Activated T-cell treated with anti-CD3 and anti-CD28 coated beads, Interleukin-2, amount 50 U/mL, for 1 hour (primary cell): Measurements from ENCODE around the gene GLS2.

Experiments
- DNase-seq: peaks from one replicate; pipeline ENCODE4 v3.0.0-alpha.2; 2020

GLS2 gene

DNA sequence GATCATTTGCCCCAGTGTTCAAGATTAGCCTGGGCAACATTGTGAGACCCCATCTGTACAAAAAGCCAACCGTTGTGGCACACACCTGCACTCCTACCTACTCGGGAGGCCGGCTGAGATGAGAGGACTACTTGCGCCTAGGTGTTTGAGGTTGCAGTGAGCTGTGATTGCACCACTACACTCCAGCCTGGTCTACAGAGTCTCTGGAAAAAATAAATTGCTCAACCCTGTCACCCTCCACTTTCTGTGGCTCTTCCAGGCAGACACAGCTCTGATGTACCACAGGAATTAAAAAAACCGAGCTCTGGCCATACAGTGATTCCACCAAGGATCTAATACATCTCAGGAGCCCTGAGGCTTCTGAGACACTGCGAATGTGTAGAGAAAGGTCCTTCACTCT, 53.1 kb downstream of the GLS2 start:
- DNase-seq: no peak

- DNase-seq: no peak
Observed at GRCh38 chr12:56431850-56432249, 56.1 kb downstream of the GLS2 start.

- no peak for DNase-seq
Observed at GRCh38 chr12:56431288-56431687, 56.7 kb downstream of the GLS2 start.

DNA sequence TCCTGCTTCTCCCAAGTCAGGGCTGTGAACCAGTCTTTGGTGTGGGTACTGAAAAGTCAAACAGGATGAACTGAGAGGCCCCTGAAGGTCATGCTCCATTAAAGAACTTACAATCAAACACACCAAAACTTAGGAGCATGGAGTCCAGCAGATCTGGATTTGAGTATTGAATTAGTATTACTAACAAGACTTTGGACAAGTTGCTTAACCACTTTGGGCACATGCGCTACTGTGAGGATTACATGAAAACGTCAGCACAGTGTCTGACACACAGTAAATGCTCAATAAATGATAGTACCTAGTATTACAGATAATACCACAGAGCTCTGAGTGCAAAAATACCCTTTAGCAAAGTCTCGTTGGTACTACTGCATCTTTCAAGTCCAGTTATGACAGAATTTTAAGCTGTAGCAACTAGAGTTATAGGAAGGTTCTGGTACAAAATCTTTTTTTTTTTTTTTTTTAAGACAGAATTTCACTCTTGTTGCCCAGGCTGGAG, 62.0 kb downstream of the GLS2 start:
- DNase-seq: no peak

GRCh38 chr12:56425193-56425592, 62.8 kb downstream of the GLS2 start:
- no peak for DNase-seq
